DMS114 treated with DMSO at 0.1 percent for 48 hours (cell line): ENCODE data around the gene OR2V2.
"Not testable (repeated sequence)": the region's sequence is repeated elsewhere in the genome, so short reads cannot be mapped to it uniquely, and the experiment has no call there.

Experiments
- DNase-seq: peaks from one replicate; lab custom pipeline; 2025; ENCODE audit not compliant: unreplicated experiment; lab: John Stamatoyannopoulos, UW

OR2V2 gene

GRCh38 chr5:181114844-181115778 is 32.3 kb upstream of the OR2V2 start:
- peak; percentile 22 for DNase-seq

- no peak for DNase-seq
Measured at GRCh38 chr5:181118369-181118768, 29.0 kb upstream of the OR2V2 start.

GRCh38 chr5:181119105-181119504 is 28.3 kb upstream of the OR2V2 start:
- DNase-seq: no peak

GRCh38 chr5:181120306-181120705 is 27.1 kb upstream of the OR2V2 start:
- DNase-seq: no peak

GRCh38 chr5:181120761-181121160 is 26.6 kb upstream of the OR2V2 start:
- DNase-seq: no peak

GRCh38 chr5:181121675-181122561 is 25.5 kb upstream of the OR2V2 start:
- DNase-seq: no peak

GRCh38 chr5:181124526-181124925 is 22.9 kb upstream of the OR2V2 start:
- DNase-seq: no peak

- DNase-seq: no peak
Measured at GRCh38 chr5:181126841-181127240, 20.5 kb upstream of the OR2V2 start.

GRCh38 chr5:181127456-181127855 is 19.9 kb upstream of the OR2V2 start:
- DNase-seq: no peak

- DNase-seq: no peak
Measured at GRCh38 chr5:181127907-181128626, 19.3 kb upstream of the OR2V2 start.

- no peak for DNase-seq
Measured at GRCh38 chr5:181129601-181130000, 17.8 kb upstream of the OR2V2 start.

GRCh38 chr5:181130081-181130480 is 17.3 kb upstream of the OR2V2 start:
- not testable (repeated sequence) for DNase-seq

- DNase-seq: no peak
Measured at GRCh38 chr5:181130832-181131496, 16.4 kb upstream of the OR2V2 start, which contains the start of gene OR2V1. Gene OR2V1 (minus strand): TSS chr5:181131169. CDS start chr5:181125304, 5,865 bp downstream.

- DNase-seq: no peak
Measured at GRCh38 chr5:181131514-181131913, 15.9 kb upstream of the OR2V2 start.

GRCh38 chr5:181133083-181133482 is 14.3 kb upstream of the OR2V2 start:
- DNase-seq: no peak

- DNase-seq: no peak
Measured at GRCh38 chr5:181133610-181134231, 13.7 kb upstream of the OR2V2 start.

GRCh38 chr5:181134259-181134658 is 13.1 kb upstream of the OR2V2 start:
- no peak for DNase-seq

GRCh38 chr5:181136361-181136955 is 10.9 kb upstream of the OR2V2 start:
- no peak for DNase-seq

GRCh38 chr5:181138258-181138657 is 9.1 kb upstream of the OR2V2 start:
- no peak for DNase-seq

- no peak for DNase-seq
Measured at GRCh38 chr5:181140766-181141165, 6.6 kb upstream of the OR2V2 start.
